Activated CD4-positive, alpha-beta T cell treated with anti-CD3 and anti-CD28 coated beads, Interleukin-2, amount 50 U/mL, for 24 hours (primary cell): ENCODE data around the gene ZBTB21.

Experiments used
- DNase-seq, 2 donors: peaks; one replicate each; pipeline ENCODE4 v3.0.0-alpha.2; 2020; ENCODE audit warnings: low read depth in 1 of 2, low spot score in 1 of 2

Gene ZBTB21

GRCh38 chr21:42021371-42022090 is 11.4 kb upstream of the ZBTB21 start:
- no peak for DNase-seq

GRCh38 chr21:42019706-42020105 is 9.5 kb upstream of the ZBTB21 start:
- no peak for DNase-seq

GRCh38 chr21:42019101-42019605 is 9.0 kb upstream of the ZBTB21 start:
- no peak for DNase-seq

- no peak for DNase-seq
These were observed 6.9 kb upstream of the ZBTB21 start for GRCh38 chr21:42017022-42017421.

GRCh38 chr21:42016364-42016985 is 6.3 kb upstream of the ZBTB21 start:
- DNase-seq, result no peak

- DNase-seq, result no peak
These were observed 3.8 kb upstream of the ZBTB21 start for GRCh38 chr21:42013931-42014330.

- DNase-seq, result no peak
These were observed 3.2 kb upstream of the ZBTB21 start for GRCh38 chr21:42013376-42013775.

- no peak for DNase-seq
These were observed 2.7 kb upstream of the ZBTB21 start for GRCh38 chr21:42012763-42013329.

- no peak for DNase-seq
These were observed 2.2 kb upstream of the ZBTB21 start for GRCh38 chr21:42012344-42012743.

GRCh38 chr21:42010507-42011495 is 641 bp upstream of the ZBTB21 start:
- peak in 1 of 2 donors; percentile 8 for DNase-seq

- peak; percentile 44 to 66 for DNase-seq
These were observed 936 bp downstream of the ZBTB21 start for GRCh38 chr21:42009018-42009830.

- no peak for DNase-seq
These were observed 2.7 kb downstream of the ZBTB21 start for GRCh38 chr21:42007356-42007940.

GRCh38 chr21:42006765-42007164 is 3.4 kb downstream of the ZBTB21 start:
- DNase-seq, result no peak

- DNase-seq, result no peak
These were observed 5.6 kb downstream of the ZBTB21 start for GRCh38 chr21:42004406-42005199.

- peak in 1 of 2 donors; percentile 29 for DNase-seq
These were observed 7.1 kb downstream of the ZBTB21 start for GRCh38 chr21:42003051-42003461.

GRCh38 chr21:42002421-42002958 is 7.7 kb downstream of the ZBTB21 start:
- DNase-seq, result peak; percentile 48 to 77

- no peak for DNase-seq
These were observed 8.4 kb downstream of the ZBTB21 start for GRCh38 chr21:42001781-42002180.

- DNase-seq, result no peak
These were observed 9.3 kb downstream of the ZBTB21 start for GRCh38 chr21:42000908-42001307.

GRCh38 chr21:41997657-41998056 is 12.5 kb downstream of the ZBTB21 start:
- no peak for DNase-seq
